Fibroblast of the conjunctiva (primary cell): ENCODE data around the gene SCCPDH.
"Not testable (repeated sequence)": the region's sequence is repeated elsewhere in the genome, so short reads cannot be mapped to it uniquely, and the experiment has no call there.

Experiments used
- DNase-seq: peaks from one replicate; pipeline ENCODE4 v3.0.0-alpha.2; 2010; ENCODE audit warnings: low read depth

The SCCPDH gene, protein sequence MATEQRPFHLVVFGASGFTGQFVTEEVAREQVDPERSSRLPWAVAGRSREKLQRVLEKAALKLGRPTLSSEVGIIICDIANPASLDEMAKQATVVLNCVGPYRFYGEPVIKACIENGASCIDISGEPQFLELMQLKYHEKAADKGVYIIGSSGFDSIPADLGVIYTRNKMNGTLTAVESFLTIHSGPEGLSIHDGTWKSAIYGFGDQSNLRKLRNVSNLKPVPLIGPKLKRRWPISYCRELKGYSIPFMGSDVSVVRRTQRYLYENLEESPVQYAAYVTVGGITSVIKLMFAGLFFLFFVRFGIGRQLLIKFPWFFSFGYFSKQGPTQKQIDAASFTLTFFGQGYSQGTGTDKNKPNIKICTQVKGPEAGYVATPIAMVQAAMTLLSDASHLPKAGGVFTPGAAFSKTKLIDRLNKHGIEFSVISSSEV

DNA sequence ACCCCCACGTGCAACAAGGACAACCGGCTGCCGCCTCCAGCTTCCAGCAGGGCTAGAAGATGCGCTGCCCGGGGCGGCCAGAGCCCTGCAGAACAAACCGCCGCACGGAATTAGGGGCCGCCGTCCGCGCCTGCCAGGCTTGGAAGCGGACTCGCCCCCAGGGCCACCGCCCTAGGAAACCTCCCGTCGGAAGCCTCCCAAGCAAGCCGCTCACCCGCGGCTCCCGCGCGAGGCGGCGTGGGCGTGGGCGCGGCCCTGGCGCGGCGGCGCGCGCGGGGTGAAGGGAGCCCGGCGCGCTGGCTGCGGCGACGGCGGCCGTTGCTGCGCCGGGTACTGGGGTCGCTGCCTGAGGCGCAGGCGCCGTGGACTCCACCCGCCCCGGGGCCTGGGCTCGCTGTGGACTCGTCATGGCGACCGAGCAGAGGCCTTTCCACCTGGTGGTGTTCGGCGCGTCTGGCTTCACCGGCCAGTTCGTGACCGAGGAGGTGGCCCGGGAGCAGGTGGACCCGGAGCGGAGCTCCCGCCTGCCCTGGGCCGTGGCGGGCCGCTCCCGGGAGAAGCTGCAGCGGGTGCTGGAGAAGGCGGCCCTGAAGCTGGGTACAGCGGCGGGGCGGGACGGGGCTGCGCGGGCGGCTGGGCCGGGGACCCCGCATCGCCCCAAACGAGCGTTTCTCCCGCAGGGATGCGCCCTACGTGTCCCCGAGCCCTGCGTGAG is at the start of gene SCCPDH:
TSS of gene SCCPDH (plus strand) at position 394 of the 715 bp plus-strand sequence. CDS start at position 408, 14 bp downstream.
- DNase-seq: peak; percentile 39

DNA sequence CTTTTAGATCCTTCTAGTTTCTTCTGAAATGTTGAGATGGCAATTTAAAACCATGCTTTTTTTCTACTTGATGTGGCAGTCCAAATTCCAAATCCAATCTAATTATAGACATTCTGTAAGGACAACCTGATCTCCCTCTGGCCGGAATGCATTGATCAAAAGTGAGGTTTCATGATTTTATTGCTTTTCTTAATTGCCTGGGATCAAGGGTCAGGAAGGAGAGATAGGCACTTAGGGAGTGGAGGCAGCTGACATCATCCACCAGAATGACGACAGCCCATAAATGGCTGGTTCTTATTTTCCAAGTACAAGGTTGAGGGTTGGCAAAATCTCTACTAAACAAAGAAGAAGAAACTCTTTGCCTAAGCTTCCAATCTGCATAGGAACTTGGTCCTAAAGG is 46.4 kb upstream of the SCCPDH start:
- no peak for DNase-seq

DNA sequence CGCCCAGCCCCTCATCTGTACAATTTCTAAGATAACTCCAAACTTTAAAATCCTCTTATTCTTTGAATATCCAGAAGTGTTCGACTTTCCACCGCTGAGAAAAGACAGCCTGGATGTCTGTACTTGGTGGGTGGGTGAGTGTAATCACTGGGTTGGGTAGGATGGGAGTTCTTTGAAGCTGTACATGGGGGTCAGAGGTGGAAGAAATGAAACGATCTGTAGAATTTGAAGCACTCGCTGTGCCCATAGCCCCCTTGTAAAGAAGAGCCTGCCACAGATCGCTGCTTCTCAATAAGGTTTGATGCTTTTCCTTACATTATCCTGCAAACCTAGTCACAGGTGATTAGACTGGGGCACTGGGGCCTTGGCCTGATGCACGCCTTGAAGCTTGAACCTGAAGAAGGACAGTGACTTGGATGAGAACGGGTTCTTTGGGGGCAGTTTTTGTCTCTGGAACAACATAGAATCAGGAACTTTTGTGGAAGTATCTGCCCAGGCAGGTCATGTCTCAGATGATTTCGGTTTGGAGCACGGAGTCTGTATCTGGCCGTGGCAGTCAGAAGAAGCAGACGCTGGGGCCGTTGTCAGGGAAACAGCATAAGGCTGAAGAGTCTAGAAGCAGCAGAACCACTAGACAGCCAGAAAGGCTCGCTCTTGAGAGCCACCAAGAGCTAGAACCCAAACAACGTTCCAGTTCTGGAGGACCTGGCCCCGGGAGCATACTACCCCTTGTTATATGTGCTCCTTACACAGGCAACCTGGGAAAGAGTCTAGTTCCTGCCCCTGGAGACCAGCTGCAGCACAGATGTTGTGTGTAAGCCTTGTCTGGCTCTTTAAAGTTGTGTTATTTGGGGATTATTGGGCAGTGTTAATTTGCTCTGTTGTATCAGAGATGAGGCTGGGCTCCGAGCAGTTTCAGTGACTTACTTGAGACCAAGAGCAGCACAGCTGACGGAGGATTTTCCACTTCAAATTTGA is 45.1 kb upstream of the SCCPDH start:
- DNase-seq: no peak

DNA sequence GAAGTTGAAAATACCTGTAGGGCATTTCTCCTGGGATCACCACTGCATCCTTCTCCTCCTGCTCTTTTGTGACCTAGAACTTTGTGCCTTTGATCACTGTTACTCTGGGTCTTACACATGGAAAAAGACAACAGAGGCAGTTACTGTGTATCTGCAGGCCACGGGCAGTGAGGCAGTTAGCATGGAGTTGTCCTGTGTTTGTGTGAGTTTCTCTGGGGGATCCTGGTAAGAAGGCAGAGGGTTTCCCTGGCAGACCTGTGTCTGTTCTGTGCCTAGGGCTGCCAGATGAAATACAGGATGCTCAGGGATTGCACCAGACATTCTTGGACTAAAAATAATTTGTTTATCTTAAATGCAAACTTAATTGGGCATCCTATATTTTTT is 44.4 kb upstream of the SCCPDH start:
- no peak for DNase-seq

DNA sequence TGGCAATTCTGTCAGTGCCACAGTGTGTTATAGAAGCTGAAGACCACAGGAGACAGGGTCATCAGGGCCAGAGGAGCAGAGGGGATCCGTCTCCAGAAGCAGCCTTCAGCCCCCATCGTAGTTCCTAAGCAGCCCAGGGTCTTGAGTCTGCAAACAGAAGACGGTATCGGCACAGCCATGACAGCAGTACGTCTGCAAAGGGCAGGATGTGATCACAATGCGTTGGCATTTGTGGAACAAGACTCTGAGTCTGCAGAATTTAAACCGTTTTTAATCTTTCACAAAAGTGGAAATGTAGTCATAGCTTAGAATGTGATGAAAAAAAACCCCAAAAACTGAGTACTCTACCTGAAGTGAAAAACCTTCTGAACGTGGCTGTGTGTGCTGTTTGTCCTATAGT is 44.0 kb upstream of the SCCPDH start:
- no peak for DNase-seq

DNA sequence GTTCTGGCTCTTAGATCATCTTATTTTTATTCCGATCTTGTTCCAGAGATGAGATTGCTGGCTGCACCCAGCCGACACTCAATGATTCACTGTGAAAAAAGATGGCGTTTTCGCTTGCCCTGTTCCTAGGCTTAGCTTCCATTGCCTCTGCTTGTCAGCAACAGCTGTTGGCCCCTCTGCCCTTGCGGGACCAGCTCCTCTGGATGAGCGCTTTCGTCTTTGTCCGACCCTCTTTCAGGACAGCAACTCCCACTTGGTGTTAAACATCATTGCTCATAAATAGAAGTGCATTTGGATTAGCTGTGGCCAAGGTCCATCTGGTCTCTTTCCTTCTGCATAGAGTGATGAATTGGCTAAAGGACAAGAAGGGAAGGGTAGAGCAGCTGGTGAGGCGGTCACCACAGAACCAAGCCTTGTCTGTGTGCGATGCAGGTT is 43.5 kb upstream of the SCCPDH start:
- no peak for DNase-seq

DNA sequence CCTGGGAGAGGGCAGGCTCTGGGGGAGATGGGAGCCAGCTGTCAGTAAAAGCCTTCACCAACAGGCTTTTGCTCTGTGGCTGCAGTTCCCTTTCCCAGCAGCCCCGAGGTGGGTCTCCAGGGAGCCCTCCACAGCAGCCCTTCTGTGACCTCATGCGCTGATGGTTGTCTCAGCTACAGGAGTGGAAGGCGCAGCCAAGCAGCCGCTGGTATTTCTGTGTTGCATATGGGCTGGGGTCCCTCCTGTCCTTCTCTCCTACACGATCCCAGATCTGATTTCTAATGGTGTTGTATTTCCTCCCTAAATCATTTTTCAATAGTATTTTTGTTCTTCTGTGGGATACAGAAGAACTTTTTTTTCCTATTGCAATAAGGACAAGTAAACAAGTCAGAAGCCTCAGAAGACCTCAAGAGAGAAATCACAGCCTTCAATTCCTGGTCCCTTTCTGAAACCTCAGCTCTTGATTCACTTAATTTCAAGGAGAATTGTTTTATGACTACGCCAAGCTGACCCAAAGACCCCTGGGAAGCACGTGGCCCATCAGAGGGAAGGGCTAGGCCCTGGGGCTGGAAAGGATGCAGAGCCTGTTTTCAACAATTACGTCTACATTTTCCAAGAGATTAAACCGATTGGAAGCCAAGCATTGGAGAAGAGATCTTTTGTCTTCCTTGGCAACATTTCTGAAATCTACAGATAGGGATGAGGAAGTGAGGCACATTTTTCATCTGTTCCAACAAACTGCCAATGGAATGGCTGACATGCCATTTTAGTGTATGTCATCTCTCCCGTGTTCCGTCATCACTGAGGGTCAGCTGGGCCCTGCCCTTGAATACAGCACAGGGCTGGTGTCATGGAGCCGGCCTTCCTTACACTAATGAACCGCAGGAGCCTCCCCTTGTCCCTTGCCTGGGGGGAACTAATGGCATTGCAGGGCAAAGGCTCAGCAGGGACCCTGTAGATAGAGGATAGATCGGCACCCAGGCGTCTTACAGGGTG is 42.0 kb upstream of the SCCPDH start:
- no peak for DNase-seq

DNA sequence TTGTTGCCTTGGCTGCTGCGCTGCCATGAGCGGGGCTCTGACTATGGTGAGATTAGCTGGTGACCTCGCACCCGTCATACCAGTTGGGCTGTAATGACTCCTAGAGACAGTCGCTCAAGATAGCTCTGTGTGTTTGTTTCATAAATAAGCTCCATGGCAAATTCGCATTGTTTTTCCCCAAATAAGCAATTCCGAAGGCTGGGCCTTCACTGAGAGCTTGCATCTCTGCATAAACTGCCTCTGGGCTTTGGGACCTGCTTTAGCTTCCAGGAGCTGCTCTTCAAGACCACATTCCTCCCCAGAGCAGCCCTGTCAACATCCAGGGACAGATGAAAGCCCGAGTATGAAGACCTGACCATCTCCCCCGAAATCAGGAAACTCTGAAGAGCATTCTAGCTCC is 40.7 kb upstream of the SCCPDH start:
- no peak for DNase-seq

DNA sequence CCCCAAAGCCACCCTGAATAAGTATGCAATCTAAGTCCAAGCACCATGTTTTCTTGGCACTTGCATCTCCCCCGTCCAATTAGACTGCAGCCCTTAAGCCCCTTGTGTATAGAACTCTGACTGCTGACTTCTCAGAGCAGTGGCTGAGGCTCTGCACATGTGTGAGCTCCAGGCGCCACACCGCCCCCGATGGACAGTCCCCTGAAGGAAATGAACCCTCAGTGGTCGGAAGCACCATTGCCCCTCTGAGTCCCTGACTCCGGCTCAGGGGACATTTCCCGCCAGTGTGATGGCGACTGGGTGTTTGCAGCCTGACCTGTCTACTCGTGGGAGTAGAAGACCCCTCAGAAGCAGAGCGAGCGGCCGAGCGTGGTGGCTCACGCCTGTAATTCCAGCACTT is 37.2 kb upstream of the SCCPDH start:
- no peak for DNase-seq

DNA sequence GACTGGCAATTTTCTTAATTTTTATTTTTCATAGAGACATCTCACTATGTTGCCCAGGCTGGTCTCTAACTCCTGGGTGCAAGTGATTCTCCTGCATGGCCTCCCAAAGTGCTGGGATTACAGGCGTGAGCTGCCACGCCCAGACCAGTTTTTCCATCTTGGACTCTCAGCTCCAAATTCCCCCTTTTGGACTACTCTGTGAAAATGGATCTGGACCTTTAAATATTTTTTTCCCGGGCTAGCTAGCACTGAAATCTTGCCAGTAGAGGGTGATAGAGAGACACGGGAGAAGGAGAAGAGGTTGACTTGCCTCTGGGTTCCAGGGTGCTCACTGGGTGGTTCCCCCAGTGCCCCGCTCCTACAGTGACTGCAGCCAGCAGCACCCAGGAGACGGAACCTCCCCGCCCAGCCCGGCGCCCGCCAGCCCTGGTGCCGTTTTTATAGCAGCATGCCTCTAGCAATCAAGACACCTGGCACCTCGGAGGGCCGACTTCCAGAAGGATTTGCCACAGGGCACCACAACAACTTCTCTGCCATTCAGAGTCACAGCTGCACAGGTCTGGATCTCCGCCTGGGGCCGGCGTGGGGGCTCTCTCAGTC is 34.7 kb upstream of the SCCPDH start:
- peak; percentile 56 for DNase-seq

DNA sequence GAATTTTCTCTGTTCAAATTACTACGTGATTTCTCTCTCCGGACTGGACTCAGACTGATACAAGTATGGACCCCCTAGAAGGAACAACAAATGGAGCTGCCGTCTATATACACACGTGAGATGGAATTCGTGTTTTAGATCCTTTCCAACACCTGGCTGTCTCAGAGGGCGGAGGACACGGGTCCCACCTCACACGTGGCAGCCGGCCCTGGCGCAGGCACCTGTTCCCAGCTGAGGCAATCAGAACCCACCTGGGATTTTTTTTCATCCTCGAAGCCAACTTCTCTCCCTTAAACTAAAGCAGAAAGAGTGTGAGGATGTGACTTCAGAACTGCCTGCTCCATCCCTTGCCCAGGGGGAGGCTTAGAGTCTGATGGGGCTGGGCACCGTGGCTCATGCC is 34.1 kb upstream of the SCCPDH start:
- no peak for DNase-seq

DNA sequence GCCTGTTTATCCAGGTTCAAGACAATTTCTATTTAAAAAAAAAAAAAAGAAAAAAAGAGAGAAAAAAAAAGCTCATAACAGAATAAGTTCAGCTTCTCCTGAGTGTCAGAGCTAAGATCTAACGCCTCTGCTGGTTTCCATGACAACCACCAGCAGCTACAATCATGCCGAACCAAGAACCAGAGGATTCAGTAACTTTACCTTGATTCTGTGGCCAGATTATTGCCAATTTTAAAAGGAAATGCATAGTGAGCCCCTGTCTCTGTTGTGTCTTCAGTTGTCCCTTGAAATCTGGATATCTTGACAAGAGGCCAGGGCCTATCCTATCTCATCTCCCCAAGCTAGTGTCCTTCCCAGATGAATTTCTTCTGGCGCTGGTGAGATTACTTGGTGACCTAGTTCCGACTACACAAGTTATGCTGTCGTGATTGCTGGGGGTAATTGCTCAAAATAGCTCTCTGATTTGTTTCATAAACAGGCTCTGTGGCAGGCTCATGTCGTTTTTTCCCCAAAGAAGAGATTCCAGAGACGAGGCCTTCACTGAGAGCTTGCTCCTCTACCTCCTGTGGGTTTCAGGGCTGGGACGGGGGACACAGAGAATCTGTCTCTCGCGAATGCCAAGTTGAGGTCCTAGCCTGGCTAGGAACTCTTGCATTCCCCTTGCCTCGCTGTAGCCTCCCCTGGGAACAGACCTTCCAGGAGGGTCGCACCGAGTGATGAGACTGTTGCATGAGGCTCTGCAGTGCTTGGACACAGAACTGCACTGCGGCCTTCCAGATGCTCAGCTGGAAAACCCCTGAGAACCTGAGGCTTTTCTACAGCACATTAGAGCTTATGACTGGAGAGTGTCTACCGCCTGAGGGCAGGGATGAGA is 32.4 kb upstream of the SCCPDH start:
- no peak for DNase-seq

DNA sequence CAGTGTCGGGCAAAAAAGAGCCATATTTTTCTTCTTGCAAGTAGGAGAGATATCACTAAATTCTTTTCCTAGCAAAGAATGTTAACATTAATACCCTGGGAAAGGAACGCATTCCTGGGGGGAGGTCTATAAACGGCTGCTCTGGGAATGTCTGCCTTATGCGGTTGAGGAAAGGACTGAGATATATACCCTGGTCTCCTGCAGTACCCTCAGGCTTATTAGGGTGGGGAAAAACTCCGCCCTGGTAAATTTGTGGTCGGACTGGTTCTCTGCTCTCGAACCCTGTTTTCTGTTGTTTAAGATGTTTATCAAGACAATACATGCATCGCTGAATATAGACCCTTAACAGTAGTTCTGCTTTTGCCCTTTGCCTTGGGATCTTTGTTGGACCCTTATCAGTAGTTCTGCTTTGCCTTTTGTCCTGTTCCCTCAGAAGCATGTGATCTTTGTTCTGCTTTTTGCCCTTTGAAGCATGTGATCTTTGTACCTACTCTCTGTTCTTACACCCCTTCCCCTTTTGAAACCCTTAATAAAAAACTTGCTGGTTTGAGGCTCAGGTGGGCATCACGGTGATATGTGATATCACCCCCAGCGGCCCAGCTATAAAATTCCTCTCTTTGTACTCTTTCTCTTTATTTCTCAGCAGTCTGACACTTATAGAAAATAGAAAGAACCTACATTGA is 29.9 kb upstream of the SCCPDH start:
- DNase-seq: not testable (repeated sequence)

DNA sequence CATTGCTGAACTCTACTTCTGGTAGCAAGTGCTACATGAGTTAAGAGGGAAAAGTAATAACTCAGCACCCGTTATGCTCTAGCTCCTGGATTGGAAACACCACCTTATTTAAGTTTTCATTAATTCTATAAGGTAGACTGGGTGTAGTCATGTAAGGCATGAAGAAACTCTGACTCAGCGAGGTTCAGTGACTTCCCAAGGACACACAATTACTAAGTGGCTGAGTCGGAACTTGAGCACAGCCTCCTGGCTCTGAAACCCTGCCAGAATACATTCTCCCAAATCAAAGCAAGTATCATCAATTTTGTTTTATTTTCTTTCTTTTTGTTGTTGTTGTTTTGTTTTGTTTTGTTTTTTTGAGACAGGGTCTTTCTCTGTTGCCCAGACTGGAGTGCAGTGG is 29.1 kb upstream of the SCCPDH start:
- no peak for DNase-seq

DNA sequence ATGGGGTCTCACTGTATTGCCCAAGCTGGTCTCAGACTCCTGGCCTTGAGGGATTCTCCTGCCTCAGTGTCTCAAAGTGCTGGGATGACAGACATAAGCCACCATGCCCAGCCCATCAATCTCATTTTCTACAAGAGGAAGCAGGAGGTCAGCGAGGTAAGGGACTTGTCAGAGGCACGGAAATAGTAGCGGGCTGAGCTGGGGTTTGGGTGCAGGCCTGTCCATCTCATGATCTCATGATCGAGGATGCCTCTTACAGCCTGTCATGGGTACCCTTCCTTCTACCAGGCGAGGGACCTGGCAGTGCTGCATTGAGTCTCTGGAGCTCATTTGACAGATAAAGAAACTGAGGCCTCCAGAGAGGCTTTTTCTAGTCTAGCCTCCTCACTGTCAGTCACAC is 28.5 kb upstream of the SCCPDH start:
- DNase-seq: no peak

DNA sequence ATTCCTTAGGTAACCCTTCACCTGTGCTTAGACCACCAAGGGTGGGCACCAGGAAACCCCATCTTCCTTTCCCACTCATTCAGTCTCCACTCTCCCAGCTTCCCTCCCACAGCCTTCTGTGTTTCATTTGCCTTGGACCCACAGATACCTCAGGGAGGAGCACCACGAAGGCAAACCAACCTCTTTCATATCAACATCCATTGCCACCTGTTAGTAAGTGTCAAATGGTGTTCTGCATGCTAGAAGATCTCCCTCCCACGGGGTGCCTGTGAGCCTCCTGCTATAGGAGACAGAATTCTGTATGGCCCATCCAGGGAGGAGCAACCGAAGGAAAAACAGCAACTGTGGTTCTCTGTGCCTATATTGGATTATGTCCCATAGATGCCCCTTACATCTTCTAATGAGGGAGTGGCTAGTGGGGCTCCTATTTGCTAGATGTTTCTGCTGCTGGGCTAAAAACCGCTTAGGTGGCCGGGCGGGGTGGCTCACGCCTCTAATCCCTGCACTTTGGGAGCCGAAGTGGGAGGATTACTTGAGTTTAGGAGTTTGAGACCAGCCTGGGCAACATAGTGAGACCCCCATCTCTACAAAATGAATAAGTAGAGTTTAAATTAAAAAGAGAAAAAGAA is 25.6 kb upstream of the SCCPDH start:
- DNase-seq: no peak

DNA sequence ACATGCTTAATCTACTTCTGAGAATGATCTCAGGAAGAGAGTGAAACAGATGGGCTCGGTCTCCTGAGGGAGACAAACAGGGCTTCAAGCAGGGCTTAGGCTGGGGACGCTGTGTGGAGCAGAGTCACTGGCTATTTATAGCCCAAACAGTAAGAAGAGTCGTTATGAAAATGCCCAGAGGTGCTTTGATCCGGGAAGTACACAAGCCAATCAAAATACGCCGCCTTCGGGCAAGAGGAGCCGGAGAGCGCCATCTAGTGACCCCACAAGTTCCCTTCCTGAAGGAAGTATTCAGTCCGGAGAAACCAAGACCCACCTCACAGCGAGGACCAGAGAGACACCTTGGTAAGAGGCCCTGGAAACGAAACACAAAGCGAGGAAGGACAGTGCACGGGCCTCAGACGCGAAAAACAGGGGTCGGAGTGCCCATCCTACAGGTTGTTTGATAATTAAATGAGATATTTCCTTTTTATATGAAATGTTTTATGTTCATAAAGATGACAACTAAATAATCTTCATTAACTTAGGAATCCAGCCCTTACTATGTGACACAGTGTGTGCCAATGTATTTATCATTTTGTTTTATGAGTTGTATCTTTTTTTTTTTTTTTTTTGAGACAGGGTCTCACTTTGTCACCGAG is 25.0 kb upstream of the SCCPDH start:
- peak; percentile 88 for DNase-seq

DNA sequence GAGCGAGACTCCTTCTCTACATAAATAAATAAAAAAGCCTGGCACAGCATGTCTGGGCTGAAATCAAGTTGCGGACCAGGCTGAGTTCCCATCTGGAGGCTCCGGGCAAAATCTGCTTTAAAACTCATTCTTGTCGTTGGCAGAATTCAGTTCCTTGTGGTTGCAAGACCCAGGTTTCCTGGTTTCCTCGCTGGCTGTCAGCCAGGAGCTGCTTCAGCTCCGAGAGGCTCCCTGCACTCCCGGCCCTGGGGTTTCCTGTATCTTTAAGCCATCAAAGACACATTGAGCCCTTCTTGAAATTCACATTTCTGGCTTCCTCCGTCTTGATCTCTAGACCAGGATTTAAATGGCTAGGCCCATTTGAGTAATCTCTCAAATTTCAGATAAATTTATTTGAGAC is 20.6 kb upstream of the SCCPDH start:
- DNase-seq: no peak
